ENCODE results near the gene ERBB3.

ERBB3 gene

GRCh38 chr12:56129206-56129941 lies 49.4 kb downstream of the ERBB3 start:
- Histone ChIP-seq H3K79me1 (ENCODE audit: low read depth, low read length) (no peaks in the 10 kb centered on the region), H3K9ac (ENCODE audit: low read depth, low read length, poor library complexity) (peak overlapping the region; percentile 96), H3K14ac (ENCODE audit: low read length) (no peak overlapping the region), H3K18ac (ENCODE audit: low read length) (peak overlapping the region; percentile 95), H3K4me2 (ENCODE audit: insufficient read depth, low read length, poor library complexity, severe bottlenecking) (peak overlapping the region; percentile 92), H2BK5ac (ENCODE audit: low read length) (no peak overlapping the region), H2AFZ (ENCODE audit: low read length) (peak overlapping the region; percentile 88), H3K4ac (ENCODE audit: low read length) (no peak overlapping the region), H3K27me3 (ENCODE audit: control insufficient read depth in 3 of 3, insufficient read depth in 3 of 3, low read depth in 1 of 3, low read length in 3 of 3) (no peaks in the 10 kb centered on the region), H2BK12ac (ENCODE audit: low read length) (no peak overlapping the region), H2AK5ac (ENCODE audit: low read depth, low read length) (no peak overlapping the region), H3K27ac (replicated peaks; ENCODE audit: low read length) (no peak overlapping the region), H3K9me3 (replicated peaks in 1 of 2; ENCODE audit: control insufficient read depth in 2 of 2, insufficient read depth in 1 of 2, low read depth in 1 of 2, low read length in 2 of 2) (no peaks in the 10 kb centered on the region), H3K23ac (ENCODE audit: low read depth, low read length, poor library complexity) (peak overlapping the region; percentile 31), H4K91ac (ENCODE audit: low read depth, low read length, poor library complexity) (no peak overlapping the region), H2BK120ac (ENCODE audit: low read depth, low read length) (no peak overlapping the region), H3K4me3 (ENCODE audit: low read length in 2 of 2) (peak overlapping the region; percentile 82 to 83), H3K4me1 (ENCODE audit: control insufficient read depth in 2 of 2, insufficient read depth in 1 of 2, low read depth in 1 of 2, low read length in 2 of 2) (peaks cover 13% of the 10 kb centered on the region in 2 donors), H2BK15ac (ENCODE audit: low read length) (no peak overlapping the region), H4K8ac (ENCODE audit: low read depth, low read length) (no peak overlapping the region), H3K36me3 (replicated peaks in 1 of 2; ENCODE audit: control insufficient read depth in 2 of 2, insufficient read depth in 2 of 2, low read length in 2 of 2) (peaks cover 33 to 46% of the 10 kb centered on the region in 2 donors)
- DNase-seq (ENCODE audit: low spot score), result no peak
- WGBS, 2 donors (ENCODE audit: extremely low coverage in 2 of 2, insufficient read length in 2 of 2, insufficient replicate concordance in 1 of 2), result no CpG with 5 or more reads among the region's 29 CpGs

DNA sequence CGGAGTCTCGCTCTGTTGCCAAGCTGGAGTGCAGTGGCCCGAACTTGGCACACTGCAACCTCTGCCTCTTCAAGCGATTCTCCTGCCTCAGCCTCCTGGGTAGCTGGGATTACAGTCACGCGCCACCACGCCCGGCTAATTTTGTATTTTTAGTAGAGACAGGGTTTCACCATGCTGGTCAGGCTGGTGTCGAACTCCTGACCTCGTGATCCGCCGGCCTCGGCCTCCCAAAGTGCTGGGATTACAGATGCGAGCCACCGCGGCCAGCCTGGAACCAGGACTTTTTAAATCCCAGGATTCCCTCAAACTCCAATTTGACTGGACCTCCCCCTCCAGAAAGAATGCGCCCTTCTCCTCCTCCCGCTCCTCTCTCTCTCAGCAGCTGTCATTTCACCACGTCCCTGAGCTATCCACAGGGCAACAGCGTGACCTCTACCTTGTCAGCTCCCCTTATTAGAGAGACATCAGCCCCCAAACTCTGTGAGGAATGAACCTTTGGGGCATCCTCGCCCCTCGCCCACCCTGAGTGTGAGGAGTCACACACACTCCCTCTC lies 50.1 kb downstream of the ERBB3 start:
- no peak overlapping the region for H2BK120ac ChIP-seq (ENCODE audit: low read depth, low read length)
- no peak overlapping the region for H2BK12ac ChIP-seq (ENCODE audit: low read length)
- no peak overlapping the region for H4K91ac ChIP-seq (ENCODE audit: low read depth, low read length, poor library complexity)
- no peak overlapping the region for H3K9ac ChIP-seq (ENCODE audit: low read depth, low read length, poor library complexity)
- H3K4me2 ChIP-seq (ENCODE audit: insufficient read depth, low read length, poor library complexity, severe bottlenecking), result no peak overlapping the region
- no peaks in the 10 kb centered on the region for H3K9me3 ChIP-seq (replicated peaks in 1 of 2; ENCODE audit: control insufficient read depth in 2 of 2, insufficient read depth in 1 of 2, low read depth in 1 of 2, low read length in 2 of 2)
- H3K4ac ChIP-seq (ENCODE audit: low read length), result no peak overlapping the region
- peak overlapping the region in 1 of 2 donors; percentile 83 for H3K4me3 ChIP-seq (ENCODE audit: low read length in 2 of 2)
- no peak overlapping the region for H3K18ac ChIP-seq (ENCODE audit: low read length)
- H3K4me1 ChIP-seq (ENCODE audit: control insufficient read depth in 2 of 2, insufficient read depth in 1 of 2, low read depth in 1 of 2, low read length in 2 of 2), result peaks cover 13% of the 10 kb centered on the region in 2 donors
- no peak overlapping the region for H3K14ac ChIP-seq (ENCODE audit: low read length)
- no peak overlapping the region for H2AK5ac ChIP-seq (ENCODE audit: low read depth, low read length)
- WGBS, 2 donors (ENCODE audit: extremely low coverage in 2 of 2, insufficient read length in 2 of 2, insufficient replicate concordance in 1 of 2), result no CpG with 5 or more reads among the region's 22 CpGs
- no peak overlapping the region for H2BK5ac ChIP-seq (ENCODE audit: low read length)
- DNase-seq (ENCODE audit: low spot score), result no peak
- peaks cover 33 to 47% of the 10 kb centered on the region in 2 donors for H3K36me3 ChIP-seq (replicated peaks in 1 of 2; ENCODE audit: control insufficient read depth in 2 of 2, insufficient read depth in 2 of 2, low read length in 2 of 2)
- no peak overlapping the region for H4K8ac ChIP-seq (ENCODE audit: low read depth, low read length)
- H3K23ac ChIP-seq (ENCODE audit: low read depth, low read length, poor library complexity), result no peak overlapping the region
- H2BK15ac ChIP-seq (ENCODE audit: low read length), result no peak overlapping the region
- no peaks in the 10 kb centered on the region for H3K27me3 ChIP-seq (ENCODE audit: control insufficient read depth in 3 of 3, insufficient read depth in 3 of 3, low read depth in 1 of 3, low read length in 3 of 3)
- no peak overlapping the region for H3K27ac ChIP-seq (replicated peaks; ENCODE audit: low read length)
- H2AFZ ChIP-seq (ENCODE audit: low read length), result no peak overlapping the region
- H3K79me1 ChIP-seq (ENCODE audit: low read depth, low read length), result no peaks in the 10 kb centered on the region

DNA sequence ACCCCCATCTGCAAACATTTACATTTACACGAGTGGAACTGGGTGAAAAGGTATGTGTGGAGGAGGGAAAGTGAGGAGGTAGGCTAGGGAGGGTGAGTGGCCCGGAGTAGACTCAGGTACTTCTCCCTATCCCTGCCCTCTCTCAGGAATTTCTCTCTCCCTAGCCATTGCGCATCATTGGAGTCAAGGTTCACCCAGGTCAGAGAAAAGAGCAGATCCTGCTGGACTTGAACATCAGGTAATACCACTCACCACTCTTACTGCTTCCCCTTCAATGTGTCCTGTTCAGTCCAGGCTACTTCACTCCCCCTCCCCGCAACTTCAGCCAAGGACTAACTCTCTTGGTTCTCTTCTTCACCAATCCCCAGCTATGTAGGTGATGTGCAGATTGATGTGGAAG lies 50.9 kb downstream of the ERBB3 start:
- no peak overlapping the region for H2BK5ac ChIP-seq (ENCODE audit: low read length)
- no peaks in the 10 kb centered on the region for H3K79me1 ChIP-seq (ENCODE audit: low read depth, low read length)
- no peak overlapping the region for H3K14ac ChIP-seq (ENCODE audit: low read length)
- H3K23ac ChIP-seq (ENCODE audit: low read depth, low read length, poor library complexity), result no peak overlapping the region
- H2BK12ac ChIP-seq (ENCODE audit: low read length), result no peak overlapping the region
- peaks cover 13% of the 10 kb centered on the region in 2 donors for H3K4me1 ChIP-seq (ENCODE audit: control insufficient read depth in 2 of 2, insufficient read depth in 1 of 2, low read depth in 1 of 2, low read length in 2 of 2)
- no peak overlapping the region for H3K18ac ChIP-seq (ENCODE audit: low read length)
- no peak overlapping the region for H2BK120ac ChIP-seq (ENCODE audit: low read depth, low read length)
- H4K8ac ChIP-seq (ENCODE audit: low read depth, low read length), result no peak overlapping the region
- H3K9me3 ChIP-seq (replicated peaks in 1 of 2; ENCODE audit: control insufficient read depth in 2 of 2, insufficient read depth in 1 of 2, low read depth in 1 of 2, low read length in 2 of 2), result no peaks in the 10 kb centered on the region
- WGBS, 2 donors (ENCODE audit: extremely low coverage in 2 of 2, insufficient read length in 2 of 2, insufficient replicate concordance in 1 of 2), result no CpG with 5 or more reads among the region's 4 CpGs
- H3K9ac ChIP-seq (ENCODE audit: low read depth, low read length, poor library complexity), result no peak overlapping the region
- DNase-seq (ENCODE audit: low spot score), result no peak
- no peak overlapping the region for H2BK15ac ChIP-seq (ENCODE audit: low read length)
- no peak overlapping the region for H3K27ac ChIP-seq (replicated peaks; ENCODE audit: low read length)
- H3K4me3 ChIP-seq (ENCODE audit: low read length in 2 of 2), result no peak overlapping the region
- no peak overlapping the region for H2AFZ ChIP-seq (ENCODE audit: low read length)
- no peaks in the 10 kb centered on the region for H3K27me3 ChIP-seq (ENCODE audit: control insufficient read depth in 3 of 3, insufficient read depth in 3 of 3, low read depth in 1 of 3, low read length in 3 of 3)
- peaks cover 33 to 55% of the 10 kb centered on the region in 2 donors for H3K36me3 ChIP-seq (replicated peaks in 1 of 2; ENCODE audit: control insufficient read depth in 2 of 2, insufficient read depth in 2 of 2, low read length in 2 of 2)
- H2AK5ac ChIP-seq (ENCODE audit: low read depth, low read length), result no peak overlapping the region
- no peak overlapping the region for H4K91ac ChIP-seq (ENCODE audit: low read depth, low read length, poor library complexity)
- H3K4me2 ChIP-seq (ENCODE audit: insufficient read depth, low read length, poor library complexity, severe bottlenecking), result no peak overlapping the region
- H3K4ac ChIP-seq (ENCODE audit: low read length), result no peak overlapping the region

- no peak overlapping the region for H2BK5ac ChIP-seq (ENCODE audit: low read length)
- H2AFZ ChIP-seq (ENCODE audit: low read length), result no peak overlapping the region
- H3K4ac ChIP-seq (ENCODE audit: low read length), result no peak overlapping the region
- H3K79me1 ChIP-seq (ENCODE audit: low read depth, low read length), result no peaks in the 10 kb centered on the region
- H3K18ac ChIP-seq (ENCODE audit: low read length), result no peak overlapping the region
- no peak overlapping the region for H2BK12ac ChIP-seq (ENCODE audit: low read length)
- no peak overlapping the region for H4K91ac ChIP-seq (ENCODE audit: low read depth, low read length, poor library complexity)
- H3K4me1 ChIP-seq (ENCODE audit: control insufficient read depth in 2 of 2, insufficient read depth in 1 of 2, low read depth in 1 of 2, low read length in 2 of 2), result peaks cover 0 to 2% of the 10 kb centered on the region in 2 donors
- no peak overlapping the region for H3K23ac ChIP-seq (ENCODE audit: low read depth, low read length, poor library complexity)
- H3K4me2 ChIP-seq (ENCODE audit: insufficient read depth, low read length, poor library complexity, severe bottlenecking), result no peak overlapping the region
- no peak overlapping the region for H3K9ac ChIP-seq (ENCODE audit: low read depth, low read length, poor library complexity)
- H3K4me3 ChIP-seq (ENCODE audit: low read length in 2 of 2), result no peak overlapping the region
- H3K27ac ChIP-seq (replicated peaks; ENCODE audit: low read length), result no peak overlapping the region
- DNase-seq (ENCODE audit: low spot score), result no peak
- no peak overlapping the region for H4K8ac ChIP-seq (ENCODE audit: low read depth, low read length)
- no peak overlapping the region for H3K14ac ChIP-seq (ENCODE audit: low read length)
- H2BK15ac ChIP-seq (ENCODE audit: low read length), result no peak overlapping the region
- peaks cover 59 to 95% of the 10 kb centered on the region in 2 donors for H3K36me3 ChIP-seq (replicated peaks in 1 of 2; ENCODE audit: control insufficient read depth in 2 of 2, insufficient read depth in 2 of 2, low read length in 2 of 2)
- WGBS, 2 donors (ENCODE audit: extremely low coverage in 2 of 2, insufficient read length in 2 of 2, insufficient replicate concordance in 1 of 2), result no CpG with 5 or more reads among the region's 6 CpGs
- H3K9me3 ChIP-seq (replicated peaks in 1 of 2; ENCODE audit: control insufficient read depth in 2 of 2, insufficient read depth in 1 of 2, low read depth in 1 of 2, low read length in 2 of 2), result peaks cover 0 to 4% of the 10 kb centered on the region in 2 donors
- no peaks in the 10 kb centered on the region for H3K27me3 ChIP-seq (ENCODE audit: control insufficient read depth in 3 of 3, insufficient read depth in 3 of 3, low read depth in 1 of 3, low read length in 3 of 3)
- no peak overlapping the region for H2BK120ac ChIP-seq (ENCODE audit: low read depth, low read length)
- no peak overlapping the region for H2AK5ac ChIP-seq (ENCODE audit: low read depth, low read length)
Observed at GRCh38 chr12:56134897-56135296, 54.9 kb downstream of the ERBB3 start.

Data from neuronal stem cell (in vitro differentiated cells).